T-helper 22 cell (primary cell): ENCODE measurements around the gene OR10H3.
"Not testable (repeated sequence)": the region's sequence is repeated elsewhere in the genome, so short reads cannot be mapped to it uniquely, and the experiment has no call there.

Experiments
- DNase-seq: peaks from one replicate; pipeline ENCODE4 v3.0.0-alpha.2; 2020; ENCODE audit warnings: low read depth

The OR10H3 gene

GRCh38 chr19:15737722-15738121 lies at the start of gene OR10H3:
TSS of gene OR10H3 (plus strand) at chr19:15737985. CDS start at chr19:15741393, 3,408 bp downstream.
- DNase-seq, result no peak

GRCh38 chr19:15696654-15697194 lies 41.1 kb upstream of the OR10H3 start:
- no peak for DNase-seq

- no peak for DNase-seq
Observed at GRCh38 chr19:15701757-15702533, 35.8 kb upstream of the OR10H3 start.

- DNase-seq, result no peak
Observed at GRCh38 chr19:15702534-15702930, 35.3 kb upstream of the OR10H3 start.

- DNase-seq, result no peak
Observed at GRCh38 chr19:15714638-15715037, 23.1 kb upstream of the OR10H3 start.

GRCh38 chr19:15715642-15716041 lies 22.1 kb upstream of the OR10H3 start:
- DNase-seq, result no peak

- DNase-seq, result no peak
Observed at GRCh38 chr19:15717809-15718208, 20.0 kb upstream of the OR10H3 start.

GRCh38 chr19:15721268-15721667 lies 16.5 kb upstream of the OR10H3 start:
- no peak for DNase-seq

GRCh38 chr19:15722956-15723355 lies 14.8 kb upstream of the OR10H3 start:
- DNase-seq, result no peak

- no peak for DNase-seq
Observed at GRCh38 chr19:15727724-15728123, 10.1 kb upstream of the OR10H3 start, which contains the start of gene OR10H2. TSS of gene OR10H2 (plus strand) at chr19:15728024. CDS start at chr19:15728044, 20 bp downstream.

GRCh38 chr19:15730538-15730937 lies 7.2 kb upstream of the OR10H3 start:
- DNase-seq, result no peak

- no peak for DNase-seq
Observed at GRCh38 chr19:15732388-15732787, 5.4 kb upstream of the OR10H3 start.

- no peak for DNase-seq
Observed at GRCh38 chr19:15733895-15734294, 3.9 kb upstream of the OR10H3 start.

- DNase-seq, result no peak
Observed at GRCh38 chr19:15740785-15741184, 3.0 kb downstream of the OR10H3 start.

GRCh38 chr19:15748239-15748638 lies 10.5 kb downstream of the OR10H3 start:
- no peak for DNase-seq

GRCh38 chr19:15758379-15758778 lies 20.6 kb downstream of the OR10H3 start:
- DNase-seq, result no peak

- DNase-seq, result no peak
Observed at GRCh38 chr19:15759962-15760565, 22.3 kb downstream of the OR10H3 start.

- DNase-seq, result no peak
Observed at GRCh38 chr19:15769586-15769985, 31.8 kb downstream of the OR10H3 start.

- DNase-seq, result not testable (repeated sequence)
Observed at GRCh38 chr19:15774159-15774558, 36.4 kb downstream of the OR10H3 start.

- DNase-seq, result no peak
Observed at GRCh38 chr19:15775249-15775648, 37.5 kb downstream of the OR10H3 start.

- DNase-seq, result no peak
Observed at GRCh38 chr19:15776264-15776663, 38.5 kb downstream of the OR10H3 start.

GRCh38 chr19:15776991-15777970 lies 39.5 kb downstream of the OR10H3 start:
- no peak for DNase-seq
